HG02759 (cell line): ENCODE results near the gene PPP1R26.
"Not testable (repeated sequence)": the region's sequence is repeated elsewhere in the genome, so short reads cannot be mapped to it uniquely, and the experiment has no call there.

ENCODE experiments used
- ATAC-seq: cut with Tn5 transposase; IDR thresholded peaks from one replicate; pipeline ENCODE4 v1.9.1; 2021; ENCODE audit warnings: mild to moderate bottlenecking, moderate library complexity; ENCODE audit not compliant: unreplicated experiment

PPP1R26 gene

DNA sequence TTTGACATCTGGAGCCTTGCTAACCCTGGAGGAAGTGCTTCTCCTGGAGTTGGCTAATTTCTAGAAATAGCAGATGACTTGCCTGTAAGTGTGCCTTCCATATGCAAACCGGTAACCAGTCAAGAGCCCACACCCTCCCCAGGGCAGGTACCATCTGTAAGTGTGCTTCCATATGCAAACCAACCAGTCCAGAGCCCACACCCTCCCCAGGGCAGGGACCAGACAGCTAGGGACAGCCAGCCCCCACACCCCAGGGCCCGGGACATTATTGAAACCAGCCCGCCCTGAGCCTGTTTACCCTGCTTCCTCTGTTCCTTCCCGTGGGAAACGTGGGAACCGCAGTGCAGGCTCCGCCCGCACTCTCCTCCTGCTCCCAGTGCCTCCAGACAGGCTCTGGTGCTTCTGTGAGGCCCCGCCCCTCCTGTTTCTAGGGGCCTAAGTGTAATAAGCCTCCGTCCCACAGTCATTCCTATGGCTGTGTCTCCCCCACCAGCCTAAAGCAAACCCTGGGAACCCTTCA lies 54.7 kb downstream of the PPP1R26 start:
- ATAC-seq, result not testable (repeated sequence)

DNA sequence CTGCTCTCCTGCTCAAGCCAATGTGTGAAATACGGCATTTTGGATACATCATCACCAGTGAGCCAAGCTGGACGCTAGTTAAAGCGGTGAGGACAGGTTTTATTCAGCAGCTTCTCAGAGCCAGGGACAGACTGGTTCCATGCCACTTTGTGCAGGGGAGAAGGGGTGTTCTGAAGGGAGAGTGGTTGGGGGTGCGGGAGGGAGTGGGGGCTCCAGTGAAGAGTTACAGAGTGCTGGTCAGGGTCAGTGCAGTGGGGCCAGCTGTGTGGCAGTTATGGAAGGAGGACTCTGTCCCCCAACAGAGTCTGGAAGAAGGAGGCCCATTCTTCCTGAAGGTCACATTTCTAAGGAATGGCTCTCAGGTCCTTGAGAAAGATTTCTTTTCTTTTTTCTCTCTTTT lies 55.2 kb downstream of the PPP1R26 start:
- ATAC-seq, result not testable (repeated sequence)

- not testable (repeated sequence) for ATAC-seq
These were observed 56.0 kb downstream of the PPP1R26 start for GRCh38 chr9:135535631-135536030.

- ATAC-seq, result no peak
These were observed 56.6 kb downstream of the PPP1R26 start for GRCh38 chr9:135536216-135536615.
